IMR-90 (cell line): ENCODE results near the gene SHOX. TPM values are rescaled to one million over a fixed set of nuclear protein-coding genes. Genes with fewer than 3 reads are reported as not detected.

Experiments
- ATAC-seq: fragments of 200-7000 bp; cut with Tn5 transposase; 2 replicates; pipeline ENCODE4 v1.9.1; 2020; ENCODE audit warnings: low read depth, mild to moderate bottlenecking, moderate library complexity
- BruUV-seq: library from RNA; stranded (reverse); fragments of 400-500 nt; replicated peaks from 2 replicates; lab custom pipeline; 2021; lab: Mats Ljungman, UMichigan
- CTCF ChIA-PET: fragments of 300-600 bp; formaldehyde crosslinking; extraction: SDS; loops from one replicate; lab custom pipeline; 2021; ENCODE audit warnings: antibody characterized with exemption; lab: Yijun Ruan, JAX
- POLR2A ChIA-PET: fragments of 300-600 bp; sonication (Branson Sonifier 250); formaldehyde crosslinking; loops from one replicate; lab custom pipeline; 2022; ENCODE audit warnings: antibody characterized with exemption; ENCODE audit not compliant: unreplicated experiment; lab: Charles Lee
- DNase-seq: peaks from one replicate; pipeline ENCODE4 v3.0.0; 2013
- H2AFZ ChIP-seq: replicated peaks from 2 replicates; pipeline ENCODE3; 2013; ENCODE audit warnings: low read length, mild to moderate bottlenecking; ENCODE audit not compliant: poor library complexity
- H2AK5ac ChIP-seq: 2 replicates; pipeline ENCODE4 v1.6.1; 2013; ENCODE audit warnings: low read depth, low read length, inconsistent platforms
- H2AK9ac ChIP-seq: replicated peaks from 2 replicates; pipeline ENCODE3; 2013; ENCODE audit warnings: mild to moderate bottlenecking, low read depth, low read length, moderate library complexity; ENCODE audit not compliant: poor library complexity
- H2BK120ac ChIP-seq: 2 replicates; pipeline ENCODE4 v1.6.1; 2013; ENCODE audit warnings: low read depth, low read length, inconsistent platforms
- H2BK15ac ChIP-seq: 3 replicates; pipeline ENCODE4 v1.6.1; 2013; ENCODE audit warnings: low read depth, low read length, inconsistent platforms
- H2BK20ac ChIP-seq: 2 replicates; pipeline ENCODE4 v1.6.1; 2013; ENCODE audit warnings: low read depth, mild to moderate bottlenecking, inconsistent platforms, low read length, moderate library complexity
- H2BK5ac ChIP-seq: 2 replicates; pipeline ENCODE4 v1.6.1; 2013; ENCODE audit warnings: mild to moderate bottlenecking, low read depth, low read length, inconsistent platforms; ENCODE audit not compliant: poor library complexity, severe bottlenecking
- H3K14ac ChIP-seq: replicated peaks from 2 replicates; pipeline ENCODE4 v1.6.1; 2013; ENCODE audit warnings: low read depth, low read length, inconsistent platforms
- H3K18ac ChIP-seq: 2 replicates; pipeline ENCODE4 v1.6.1; 2013; ENCODE audit warnings: low read depth, low read length, control low read depth
- H3K23ac ChIP-seq: 2 replicates; pipeline ENCODE4 v1.6.1; 2013; ENCODE audit warnings: low read depth, low read length, inconsistent platforms
- H3K27ac ChIP-seq: 2 replicates; pipeline ENCODE4 v1.5.1; 2013; ENCODE audit warnings: mild to moderate bottlenecking, control low read depth, low read length; ENCODE audit not compliant: insufficient read depth
- H3K27me3 ChIP-seq: 2 replicates; pipeline ENCODE4 v1.6.1; 2013; ENCODE audit warnings: low read length; ENCODE audit not compliant: control insufficient read depth, insufficient read depth
- H3K36me3 ChIP-seq: 2 replicates; pipeline ENCODE4 v1.6.1; 2013; ENCODE audit warnings: low read length, mixed read lengths; ENCODE audit not compliant: control insufficient read depth, insufficient read depth
- H3K4ac ChIP-seq: 2 replicates; pipeline ENCODE4 v1.6.1; 2013; ENCODE audit warnings: low read depth, low read length, inconsistent platforms
- H3K4me1 ChIP-seq: 2 replicates; pipeline ENCODE4 v1.6.1; 2013; ENCODE audit warnings: low read length, mixed read lengths; ENCODE audit not compliant: control insufficient read depth, insufficient read depth
- H3K4me2 ChIP-seq: 2 replicates; pipeline ENCODE4 v1.6.1; 2013; ENCODE audit warnings: low read depth, mild to moderate bottlenecking, control low read depth, low read length, moderate library complexity
- H3K4me3 ChIP-seq: 2 replicates; pipeline ENCODE4 v1.5.1; 2013; ENCODE audit warnings: low read depth, mild to moderate bottlenecking, control low read depth, low read length, moderate library complexity; ENCODE audit not compliant: insufficient read depth
- H3K56ac ChIP-seq: 2 replicates; pipeline ENCODE4 v1.6.1; 2013; ENCODE audit warnings: low read length, inconsistent platforms; ENCODE audit not compliant: insufficient read depth; ENCODE audit errors: extremely low read depth
- H3K79me1 ChIP-seq, 2 experiments: 2 replicates each; pipeline ENCODE4 v1.6.1; 2013; ENCODE audit warnings: low read length in 2 of 2, inconsistent platforms in 1 of 2, low read depth in 1 of 2
- H3K9ac ChIP-seq: 2 replicates; pipeline ENCODE4 v1.6.1; 2013; ENCODE audit warnings: low read depth, low read length, control low read depth
- H3K9me1 ChIP-seq: 2 replicates; pipeline ENCODE4 v1.6.1; 2013; ENCODE audit warnings: low read length, inconsistent platforms; ENCODE audit not compliant: insufficient read depth
- H3K9me3 ChIP-seq: 2 replicates; pipeline ENCODE4 v1.6.1; 2013; ENCODE audit warnings: low read length; ENCODE audit not compliant: control insufficient read depth, insufficient read depth
- H4K20me1 ChIP-seq: 2 replicates; pipeline ENCODE4 v1.6.1; 2013; ENCODE audit warnings: low read length, inconsistent platforms; ENCODE audit not compliant: insufficient read depth
- H4K5ac ChIP-seq: 2 replicates; pipeline ENCODE4 v1.6.1; 2013; ENCODE audit warnings: mild to moderate bottlenecking, low read depth, low read length, control low read depth
- H4K8ac ChIP-seq, 2 experiments: 2 replicates each; pipeline ENCODE4 v1.6.1; 2013; ENCODE audit warnings: low read depth in 2 of 2, low read length in 2 of 2, control low read depth in 1 of 2, inconsistent platforms in 1 of 2
- H4K91ac ChIP-seq: 2 replicates; pipeline ENCODE4 v1.6.1; 2013; ENCODE audit warnings: low read depth, low read length, inconsistent platforms; ENCODE audit not compliant: insufficient read depth
- POLR2A ChIP-seq: IDR thresholded peaks from 2 replicates; pipeline ENCODE4 v1.6.1; 2012; ENCODE audit warnings: mild to moderate bottlenecking, low read depth, low read length
- RCOR1 ChIP-seq: IDR thresholded peaks from 2 replicates; pipeline ENCODE4 v1.6.1; 2012; ENCODE audit warnings: mild to moderate bottlenecking, low read length, improper control_type of control experiment; ENCODE audit not compliant: insufficient replicate concordance
- RFX5 ChIP-seq: IDR thresholded peaks from 2 replicates; pipeline ENCODE4 v1.8.0; 2012; ENCODE audit warnings: low read depth, mild to moderate bottlenecking, low read length, moderate library complexity
- WGBS, 2 experiments: methylation state at CpG; one replicate each; pipeline versions ENCODE4 v1.1.5 to v1.1.7; 2013; ENCODE audit warnings: missing lambda C conversion rate in 2 of 2; ENCODE audit not compliant: insufficient read length in 1 of 2; ENCODE audit errors: extremely low coverage in 2 of 2; 5-methylcytosine and 5-hydroxymethylcytosine counted together
- dilution Hi-C: fragments of 300-500 bp; cut with HindIII; formaldehyde crosslinking; loops from one replicate; pipeline ENCODE4 v1.14.3; 2018; ENCODE audit warnings: low sequenced_read_pairs; ENCODE audit not compliant: unreplicated experiment
- in situ Hi-C: fragments of 300-500 bp; cut with MboI; formaldehyde crosslinking; loops from 3 replicates; pipeline ENCODE4 v1.14.3; 2019; ENCODE audit warnings: low sequenced_read_pairs, inconsistent platforms, mixed read lengths
- intact Hi-C: fragments of 100-400 bp; cut with micrococcal nuclease; formaldehyde crosslinking; loops from 2 replicates; pipeline ENCODE4 v1.10.0; 2022
- polyA plus RNA-seq, 3 experiments: library from polyadenylated mRNA; depleted of rRNA; stranded (reverse); fragments of >200 nt; gene quantifications; 2 replicates each; pipeline ENCODE4 v1.2.3, GENCODE V29; 2012; ENCODE audit warnings: low replicate concordance in 1 of 3
- total RNA-seq: library from RNA; depleted of rRNA; stranded (reverse); fragments of >200 nt; gene quantifications from 2 replicates; pipeline ENCODE4 v1.2.3, GENCODE V29; 2012

Gene SHOX
- total and polyA plus RNA-seq, 2 of the 4 experiments (the other 2 are of a cell fraction): not detected

DNA sequence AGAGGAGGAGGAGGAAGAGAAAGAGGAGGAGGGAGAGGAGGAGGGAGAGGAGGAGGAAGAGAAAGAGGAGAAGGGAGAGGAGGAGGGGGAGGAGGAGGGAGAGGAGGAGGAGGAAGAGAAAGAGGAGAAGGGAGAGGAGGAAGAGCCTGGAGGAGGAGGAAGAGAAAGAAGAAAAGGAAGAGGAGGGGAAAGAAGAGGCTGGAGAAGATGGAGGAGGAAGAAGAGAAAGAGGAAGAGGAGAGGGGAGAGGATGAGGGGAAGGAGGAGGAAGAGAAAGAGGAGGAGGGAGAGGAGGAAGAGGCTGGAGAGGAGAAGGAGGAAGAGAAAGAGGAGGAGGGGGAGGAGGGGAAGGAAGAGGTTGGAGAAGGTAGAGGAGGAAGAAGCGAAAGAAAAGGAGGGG lies 46.0 kb upstream of the SHOX start:
- no peak overlapping the region for H3K56ac ChIP-seq
- no peak for TF ChIP-seq RFX5
- TF ChIP-seq RCOR1: no peak
- TF ChIP-seq POLR2A: no peak
- no TSS peak for BruUV-seq
- no peak overlapping the region for H3K9ac ChIP-seq
- dilution Hi-C loops: no loop called here
- H3K4me2 ChIP-seq: no peak overlapping the region
- H3K18ac ChIP-seq: no peak overlapping the region
- H2AK9ac ChIP-seq: no peak overlapping the region
- H4K91ac ChIP-seq: no peak overlapping the region
- ATAC-seq (no peak), DNase-seq (no peak)
- H3K4me1 ChIP-seq: no peaks in the 10 kb centered on the region
- no peak overlapping the region for H2AFZ ChIP-seq
- CTCF ChIA-PET: no interaction called here
- no peak overlapping the region for H4K5ac ChIP-seq
- H2BK20ac ChIP-seq: no peak overlapping the region
- no peak overlapping the region for H4K8ac ChIP-seq
- no peak overlapping the region for H3K4ac ChIP-seq
- WGBS, 2 experiments: 14% methylated on average over 1 of the region's 1 CpG; no CpG with 5 or more reads in 1 of the 2 experiments
- no peak overlapping the region for H2BK5ac ChIP-seq
- no peaks in the 10 kb centered on the region for H3K36me3 ChIP-seq
- intact Hi-C loops: no loop called here
- in situ Hi-C loops: no loop called here
- H3K23ac ChIP-seq: no peak overlapping the region
- no peaks in the 10 kb centered on the region for H4K20me1 ChIP-seq
- no peak overlapping the region for H2AK5ac ChIP-seq
- H3K4me3 ChIP-seq: no peak overlapping the region
- H3K9me3 ChIP-seq: peaks cover 11% of the 10 kb centered on the region
- no peaks in the 10 kb centered on the region for H3K79me1 ChIP-seq
- H3K27ac ChIP-seq: no peak overlapping the region
- H3K9me1 ChIP-seq: no peaks in the 10 kb centered on the region
- POLR2A ChIA-PET: no interaction called here
- no peak overlapping the region for H2BK120ac ChIP-seq
- H2BK15ac ChIP-seq: no peak overlapping the region
- no peaks in the 10 kb centered on the region for H3K27me3 ChIP-seq
- H3K14ac ChIP-seq: no peak overlapping the region
